H1 (cell line): ENCODE data around the gene ACAP2. TPM values are rescaled to one million over a fixed set of nuclear protein-coding genes. Genes with fewer than 3 reads are reported as not detected.

Experiments
- CHD2 ChIP-seq: IDR thresholded peaks from 2 replicates; pipeline ENCODE4 v1.6.1; 2012; ENCODE audit warnings: low read length, improper control_type of control experiment
- CHD7 ChIP-seq: fragments of 300-600 bp; sonication (generic); IDR thresholded peaks from 2 replicates; pipeline ENCODE4 v1.7.1; 2012; ENCODE audit warnings: low read length, moderate library complexity, mild to moderate bottlenecking, inconsistent platforms; ENCODE audit not compliant: insufficient replicate concordance
- EP300 ChIP-seq, 2 experiments: IDR thresholded peaks; 1 replicate in 1 of 2; 2 replicates in 1 of 2; pipeline ENCODE4 v1.6.1; 2011 to 2012; ENCODE audit warnings: low read depth in 2 of 2, low read length in 2 of 2, mild to moderate bottlenecking in 2 of 2, borderline replicate concordance in 1 of 2, inconsistent platforms in 1 of 2, moderate library complexity in 1 of 2
- JUND ChIP-seq: IDR thresholded peaks from 2 replicates; pipeline ENCODE4 v1.6.1; 2011; ENCODE audit warnings: mild to moderate bottlenecking, improper control_type of control experiment, low read length
- KDM4A ChIP-seq: IDR thresholded peaks from one replicate; pipeline ENCODE4 v1.7.1; 2012; ENCODE audit warnings: low read depth, mild to moderate bottlenecking, moderate library complexity, low read length, inconsistent platforms; ENCODE audit not compliant: severe bottlenecking
- SUZ12 ChIP-seq: fragments of 200-600 bp; sonication (generic); IDR thresholded peaks from 2 replicates; pipeline ENCODE4 v1.6.1; 2012; ENCODE audit warnings: mild to moderate bottlenecking, inconsistent platforms, low read length, moderate library complexity, mixed read lengths
- polyA plus RNA-seq, 7 experiments: library from polyadenylated mRNA; depleted of rRNA in 3 of 7; stranded (reverse) in 5 of 7; unstranded in 2 of 7; fragments of >200 nt in 5 of 7; fragments of 200-250 nt in 2 of 7; gene quantifications; 1 replicate in 5 of 7; 2 replicates in 1 of 7; 4 replicates in 1 of 7; pipeline versions ENCODE4 v1.2.1 to v1.2.3, GENCODE V29; 2011 to 2013; ENCODE audit warnings: missing spikeins in 2 of 7, mixed read lengths in 2 of 7
- total RNA-seq: library from RNA; stranded (reverse); fragmentation: NEBNext Ultra II Directional; extraction: Animal tissue kit (Norgen Biotek cat#: 25700); gene quantifications from 2 replicates; pipeline ENCODE4 v1.2.1, GENCODE V29; 2021
- TF ChIP-seq, protein P1 (sequence below): IDR thresholded peaks from 2 replicates; pipeline ENCODE4 v1.6.1; 2012; ENCODE audit warnings: low read length, inconsistent platforms

The ACAP2 gene
- total and polyA plus RNA-seq, 2 of the 8 experiments (the other 6 are each of a cell fraction or from before 2014, with no cell fraction given) = 7.7 to 37.3 TPM

DNA sequence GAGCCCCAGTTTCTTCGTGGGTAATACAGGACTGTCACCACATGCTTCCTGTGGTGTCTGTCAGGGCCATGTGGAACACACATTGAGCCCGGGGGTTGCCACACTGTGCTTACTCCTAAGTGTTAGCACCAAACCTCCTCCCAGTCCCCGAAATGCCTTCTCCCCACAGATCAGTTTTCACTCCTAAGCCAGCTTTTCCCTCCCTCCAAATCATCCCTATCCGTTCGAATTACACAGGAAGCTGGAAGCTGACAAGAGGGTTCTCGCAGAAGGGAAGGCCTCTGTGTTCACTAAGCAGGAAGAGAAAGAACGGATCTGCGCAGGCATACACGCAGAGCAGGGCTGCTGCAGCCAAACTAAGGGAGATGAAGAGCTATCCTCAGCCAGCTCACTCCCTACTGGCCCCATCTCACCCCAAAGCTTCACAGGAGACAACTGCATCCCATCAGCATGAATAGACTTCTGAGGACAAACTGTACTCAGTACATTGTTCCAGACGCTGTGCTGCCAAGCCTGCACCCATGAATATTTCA, 204.2 kb downstream of the ACAP2 start (continued):
- no peak for TF ChIP-seq EP300 (IDR thresholded peaks at IDR 0.05; ENCODE audit: borderline replicate concordance in 1 of 2, low read depth in 2 of 2, low read length in 2 of 2)
- TF ChIP-seq CHD7 = no peak
- TF ChIP-seq JUND = no peak
- TF ChIP-seq CHD2 = no peak
- TF ChIP-seq, protein P1, sequence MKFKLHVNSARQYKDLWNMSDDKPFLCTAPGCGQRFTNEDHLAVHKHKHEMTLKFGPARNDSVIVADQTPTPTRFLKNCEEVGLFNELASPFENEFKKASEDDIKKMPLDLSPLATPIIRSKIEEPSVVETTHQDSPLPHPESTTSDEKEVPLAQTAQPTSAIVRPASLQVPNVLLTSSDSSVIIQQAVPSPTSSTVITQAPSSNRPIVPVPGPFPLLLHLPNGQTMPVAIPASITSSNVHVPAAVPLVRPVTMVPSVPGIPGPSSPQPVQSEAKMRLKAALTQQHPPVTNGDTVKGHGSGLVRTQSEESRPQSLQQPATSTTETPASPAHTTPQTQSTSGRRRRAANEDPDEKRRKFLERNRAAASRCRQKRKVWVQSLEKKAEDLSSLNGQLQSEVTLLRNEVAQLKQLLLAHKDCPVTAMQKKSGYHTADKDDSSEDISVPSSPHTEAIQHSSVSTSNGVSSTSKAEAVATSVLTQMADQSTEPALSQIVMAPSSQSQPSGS = no peak
- TF ChIP-seq KDM4A = no peak
- no peak for TF ChIP-seq SUZ12
